Osteocyte (in vitro differentiated cells): Measurements from ENCODE around the gene IL4I1. TPM values are rescaled to one million over a fixed set of nuclear protein-coding genes. Genes with fewer than 3 reads are reported as not detected.

Experiments
- DNase-seq: peaks from one replicate; pipeline ENCODE4 v3.0.0; 2021; ENCODE audit warnings: mixed read lengths; ENCODE audit not compliant: unreplicated experiment; ENCODE audit errors: extremely low spot score
- H3K27ac Mint-ChIP-seq: one replicate; pipeline ENCODE4 v1.8.0; 2021; ENCODE audit warnings: mild to moderate bottlenecking, mixed read lengths; ENCODE audit not compliant: unreplicated experiment
- H3K27me3 Mint-ChIP-seq: one replicate; pipeline ENCODE4 v1.8.0; 2021; ENCODE audit warnings: mixed read lengths; ENCODE audit not compliant: unreplicated experiment
- H3K36me3 Mint-ChIP-seq: one replicate; pipeline ENCODE4 v1.8.0; 2021; ENCODE audit warnings: mixed read lengths; ENCODE audit not compliant: unreplicated experiment
- H3K4me1 Mint-ChIP-seq: one replicate; pipeline ENCODE4 v1.8.0; 2021; ENCODE audit warnings: mixed read lengths; ENCODE audit not compliant: unreplicated experiment
- H3K4me3 Mint-ChIP-seq: one replicate; pipeline ENCODE4 v1.8.0; 2021; ENCODE audit warnings: mild to moderate bottlenecking, moderate library complexity, mixed read lengths; ENCODE audit not compliant: unreplicated experiment
- H3K9me3 Mint-ChIP-seq: one replicate; pipeline ENCODE4 v1.8.0; 2021; ENCODE audit warnings: mixed read lengths; ENCODE audit not compliant: unreplicated experiment
- total RNA-seq: library from RNA; stranded (reverse); gene quantifications from 2 replicates; pipeline ENCODE4 v1.2.1, GENCODE V29; 2021
- TF ChIP-seq, protein P1 (sequence below): fragments of 200-600 bp; sonication (generic); IDR thresholded peaks from 2 replicates; pipeline ENCODE4 v1.5.0; 2021; ENCODE audit warnings: antibody characterized with exemption, mild to moderate bottlenecking, moderate library complexity

IL4I1 gene
- total RNA-seq, 1 donor from 2014 or later = not detected

DNA sequence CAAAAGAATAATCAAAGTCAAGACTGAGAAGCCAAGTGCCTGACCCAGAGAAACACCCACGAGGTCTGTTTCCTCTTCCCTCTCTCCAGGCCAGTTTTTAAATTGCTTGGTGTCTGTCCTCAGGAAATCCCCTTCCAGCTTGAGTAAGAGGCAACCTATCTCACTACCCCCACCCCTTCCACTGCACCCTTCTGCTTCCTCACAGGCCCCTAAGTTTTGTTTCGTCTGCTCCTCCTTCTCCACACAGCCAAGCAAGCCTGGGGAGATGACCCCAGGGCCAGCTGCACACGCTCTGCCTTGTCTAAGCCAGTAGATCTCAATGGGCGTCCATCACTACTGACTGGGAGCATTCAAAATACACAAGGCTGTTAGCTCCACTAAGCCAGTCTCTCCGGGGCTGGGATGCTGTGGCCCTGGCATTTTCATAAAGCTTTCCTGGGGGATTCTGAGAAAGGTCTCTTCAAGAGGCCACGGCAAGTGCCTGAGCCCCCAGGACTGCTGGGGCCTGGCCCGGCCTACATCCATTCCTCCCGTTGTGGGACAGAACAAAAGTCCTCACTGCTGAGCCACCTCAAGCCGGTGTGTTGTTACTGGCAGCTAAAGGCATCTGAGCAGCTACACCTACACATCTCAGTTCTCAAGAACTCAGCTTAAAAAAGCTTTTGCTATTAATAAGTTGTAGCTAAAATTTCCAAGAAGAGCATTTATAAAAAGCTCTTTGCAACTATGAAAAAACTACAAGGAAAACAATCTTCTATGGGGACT, 14.9 kb upstream of the IL4I1 start:
- peaks cover 27% of the 10 kb centered on the region for H3K36me3 Mint-ChIP-seq
- TF ChIP-seq, protein P1, sequence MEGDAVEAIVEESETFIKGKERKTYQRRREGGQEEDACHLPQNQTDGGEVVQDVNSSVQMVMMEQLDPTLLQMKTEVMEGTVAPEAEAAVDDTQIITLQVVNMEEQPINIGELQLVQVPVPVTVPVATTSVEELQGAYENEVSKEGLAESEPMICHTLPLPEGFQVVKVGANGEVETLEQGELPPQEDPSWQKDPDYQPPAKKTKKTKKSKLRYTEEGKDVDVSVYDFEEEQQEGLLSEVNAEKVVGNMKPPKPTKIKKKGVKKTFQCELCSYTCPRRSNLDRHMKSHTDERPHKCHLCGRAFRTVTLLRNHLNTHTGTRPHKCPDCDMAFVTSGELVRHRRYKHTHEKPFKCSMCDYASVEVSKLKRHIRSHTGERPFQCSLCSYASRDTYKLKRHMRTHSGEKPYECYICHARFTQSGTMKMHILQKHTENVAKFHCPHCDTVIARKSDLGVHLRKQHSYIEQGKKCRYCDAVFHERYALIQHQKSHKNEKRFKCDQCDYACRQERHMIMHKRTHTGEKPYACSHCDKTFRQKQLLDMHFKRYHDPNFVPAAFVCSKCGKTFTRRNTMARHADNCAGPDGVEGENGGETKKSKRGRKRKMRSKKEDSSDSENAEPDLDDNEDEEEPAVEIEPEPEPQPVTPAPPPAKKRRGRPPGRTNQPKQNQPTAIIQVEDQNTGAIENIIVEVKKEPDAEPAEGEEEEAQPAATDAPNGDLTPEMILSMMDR = no peak
- no peak overlapping the region for H3K27ac Mint-ChIP-seq
- H3K4me1 Mint-ChIP-seq = no peaks in the 10 kb centered on the region
- peaks cover 3% of the 10 kb centered on the region for H3K9me3 Mint-ChIP-seq
- no peak overlapping the region for H3K4me3 Mint-ChIP-seq
- no peaks in the 10 kb centered on the region for H3K27me3 Mint-ChIP-seq
- DNase-seq = no peak

DNA sequence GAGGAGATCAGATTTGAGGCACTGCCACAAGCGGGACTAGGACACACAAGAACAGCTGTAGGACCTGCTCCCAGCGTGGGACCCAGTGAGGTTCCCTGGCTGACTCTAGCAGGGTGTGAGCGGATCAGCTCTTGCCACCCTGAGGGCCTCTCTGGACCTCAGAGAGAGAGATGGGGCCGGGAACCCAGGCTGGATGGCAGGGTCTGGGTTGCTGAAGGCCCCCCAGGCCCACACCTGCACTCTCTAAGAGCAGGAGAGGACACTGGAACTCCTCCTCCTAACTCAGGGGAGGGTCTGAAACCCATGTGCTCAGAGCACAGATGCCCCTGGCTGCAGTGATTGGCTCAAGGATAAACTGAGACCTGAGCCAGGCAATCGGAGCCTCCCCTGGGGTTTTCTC, 13.5 kb upstream of the IL4I1 start:
- TF ChIP-seq, protein P1 = no peak
- Mint-ChIP-seq H3K27me3 (no peaks in the 10 kb centered on the region), H3K27ac (no peak overlapping the region), H3K36me3 (peaks cover 19% of the 10 kb centered on the region), H3K4me3 (no peak overlapping the region), H3K9me3 (peaks cover under 1% of the 10 kb centered on the region), H3K4me1 (no peaks in the 10 kb centered on the region)
- DNase-seq = no peak

DNA sequence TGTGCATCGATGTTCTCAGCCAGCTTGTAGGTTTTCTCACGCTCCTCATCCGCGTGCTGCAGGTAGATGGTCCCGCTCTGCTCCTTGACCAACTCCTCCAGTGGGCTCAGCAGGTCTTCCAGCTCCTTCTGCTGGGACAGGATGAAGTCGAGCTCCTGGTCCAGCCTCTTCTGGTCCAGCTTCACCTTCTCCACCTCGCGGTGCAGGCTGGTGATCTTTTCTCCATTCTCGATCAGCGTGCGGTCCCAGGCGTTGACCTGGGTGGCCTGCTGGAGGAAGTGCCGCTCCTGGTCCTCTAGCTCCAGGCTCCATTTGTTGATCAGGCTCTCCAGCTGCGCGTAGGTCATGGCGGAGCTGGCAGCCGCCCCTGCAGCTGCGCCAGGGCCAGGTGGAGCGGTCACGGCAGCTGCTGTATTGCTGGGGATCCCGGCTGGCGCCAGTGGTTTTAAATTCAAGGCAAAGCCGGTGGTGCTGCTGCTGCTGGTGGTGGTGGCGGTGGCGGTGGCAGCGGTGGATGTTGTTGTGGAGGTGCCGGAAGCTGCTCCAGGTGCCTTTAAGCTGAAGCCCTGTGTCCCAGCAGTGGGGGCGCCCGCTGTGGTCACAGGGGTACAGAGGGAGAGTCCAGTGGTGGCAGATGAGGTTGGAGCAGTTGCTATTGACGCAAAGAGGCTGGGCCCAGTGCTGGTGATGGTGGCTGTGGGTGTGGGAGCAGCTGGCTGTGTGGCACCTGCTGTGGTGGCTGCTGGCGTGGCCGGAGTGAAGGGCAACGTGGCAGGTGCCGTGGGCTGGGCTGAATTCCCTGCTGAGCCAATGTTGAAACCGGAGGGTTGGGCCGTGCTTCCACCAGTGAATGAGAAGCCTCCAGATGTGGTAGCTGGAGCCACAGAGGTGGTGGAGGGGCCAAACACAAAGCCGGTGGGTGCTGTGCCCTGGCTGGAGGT, 12.1 kb upstream of the IL4I1 start:
- TF ChIP-seq, protein P1 = no peak
- Mint-ChIP-seq H3K27ac (no peak overlapping the region), H3K4me3 (no peak overlapping the region), H3K4me1 (no peaks in the 10 kb centered on the region), H3K36me3 (peaks cover 16% of the 10 kb centered on the region), H3K9me3 (no peaks in the 10 kb centered on the region), H3K27me3 (no peaks in the 10 kb centered on the region)
- no peak for DNase-seq

GRCh38 chr19:49907745-49908446, 11.2 kb upstream of the IL4I1 start:
- DNase-seq = no peak
- H3K4me3 Mint-ChIP-seq = no peak overlapping the region
- no peaks in the 10 kb centered on the region for H3K9me3 Mint-ChIP-seq
- TF ChIP-seq, protein P1 = no peak
- no peak overlapping the region for H3K27ac Mint-ChIP-seq
- peaks cover 9% of the 10 kb centered on the region for H3K36me3 Mint-ChIP-seq
- H3K27me3 Mint-ChIP-seq = no peaks in the 10 kb centered on the region
- no peaks in the 10 kb centered on the region for H3K4me1 Mint-ChIP-seq
